Memory B cell (primary cell): ENCODE results near the gene LIM2.

ENCODE experiments used
- ATAC-seq: fragments of 150-1000 bp; cut with Tn5 transposase; 2 replicates; pipeline ENCODE4 v1.10.0; 2021; ENCODE audit warnings: low read depth, mild to moderate bottlenecking, moderate library complexity
- DNase-seq, 2 donors: peaks; one replicate each; pipeline ENCODE4 v3.0.0; 2022; ENCODE audit warnings: low spot score in 2 of 2
- H3K27ac Mint-ChIP-seq: one replicate; pipeline ENCODE4 v1.8.0; 2022; ENCODE audit warnings: mild to moderate bottlenecking, moderate library complexity, mixed read lengths
- H3K27me3 Mint-ChIP-seq: one replicate; pipeline ENCODE4 v1.8.0; 2022; ENCODE audit warnings: mixed read lengths
- H3K36me3 Mint-ChIP-seq: one replicate; pipeline ENCODE4 v1.8.0; 2022; ENCODE audit warnings: mild to moderate bottlenecking, mixed read lengths
- H3K4me1 Mint-ChIP-seq: one replicate; pipeline ENCODE4 v1.8.0; 2022; ENCODE audit warnings: mixed read lengths
- H3K4me3 Mint-ChIP-seq: one replicate; pipeline ENCODE4 v1.8.0; 2022; ENCODE audit warnings: mild to moderate bottlenecking, moderate library complexity, mixed read lengths
- H3K9me3 Mint-ChIP-seq: one replicate; pipeline ENCODE4 v1.8.0; 2022; ENCODE audit warnings: mixed read lengths

LIM2 gene

GRCh38 chr19:51382004-51382403, 5.8 kb downstream of the LIM2 start:
- H3K36me3 Mint-ChIP-seq, result peaks cover 5% of the 10 kb centered on the region
- H3K9me3 Mint-ChIP-seq, result no peaks in the 10 kb centered on the region
- DNase-seq (no peak), ATAC-seq (no peak)
- no peaks in the 10 kb centered on the region for H3K4me1 Mint-ChIP-seq
- no peak overlapping the region for H3K4me3 Mint-ChIP-seq
- H3K27ac Mint-ChIP-seq, result no peak overlapping the region
- H3K27me3 Mint-ChIP-seq, result no peaks in the 10 kb centered on the region

- peaks cover under 1% of the 10 kb centered on the region for H3K4me1 Mint-ChIP-seq
- H3K9me3 Mint-ChIP-seq, result no peaks in the 10 kb centered on the region
- ATAC-seq (no peak), DNase-seq (no peak)
- H3K4me3 Mint-ChIP-seq, result no peak overlapping the region
- H3K36me3 Mint-ChIP-seq, result peaks cover 5% of the 10 kb centered on the region
- H3K27ac Mint-ChIP-seq, result no peak overlapping the region
- no peaks in the 10 kb centered on the region for H3K27me3 Mint-ChIP-seq
Observed at GRCh38 chr19:51380379-51380778, 7.4 kb downstream of the LIM2 start.

GRCh38 chr19:51377422-51377821, 10.4 kb downstream of the LIM2 start:
- ATAC-seq (no peak), DNase-seq (no peak)
- H3K4me1 Mint-ChIP-seq, result peaks cover 8% of the 10 kb centered on the region
- no peak overlapping the region for H3K4me3 Mint-ChIP-seq
- no peaks in the 10 kb centered on the region for H3K27me3 Mint-ChIP-seq
- no peak overlapping the region for H3K27ac Mint-ChIP-seq
- no peaks in the 10 kb centered on the region for H3K9me3 Mint-ChIP-seq
- H3K36me3 Mint-ChIP-seq, result peaks cover 5% of the 10 kb centered on the region

- Mint-ChIP-seq H3K27ac (no peak overlapping the region), H3K4me1 (peaks cover 10% of the 10 kb centered on the region), H3K9me3 (no peaks in the 10 kb centered on the region), H3K27me3 (no peaks in the 10 kb centered on the region), H3K4me3 (no peak overlapping the region), H3K36me3 (peaks cover 3% of the 10 kb centered on the region)
- DNase-seq, result no peak
- ATAC-seq, result no peak
Observed at GRCh38 chr19:51375504-51376221, 12.1 kb downstream of the LIM2 start.

GRCh38 chr19:51372649-51373504, 14.9 kb downstream of the LIM2 start, which contains the start of gene NKG7:
Gene NKG7 (minus strand): TSS chr19:51372654. CDS start chr19:51372535, 119 bp downstream.
- DNase-seq, result no peak
- peaks cover 14% of the 10 kb centered on the region for H3K4me1 Mint-ChIP-seq

GRCh38 chr19:51372021-51372648, 15.6 kb downstream of the LIM2 start:
- no peak for ATAC-seq
- H3K36me3 Mint-ChIP-seq, result no peaks in the 10 kb centered on the region
- H3K27me3 Mint-ChIP-seq, result no peaks in the 10 kb centered on the region

More at GRCh38 chr19:51372649-51373504, 14.9 kb downstream of the LIM2 start, which contains the start of gene NKG7:
- no peaks in the 10 kb centered on the region for H3K27me3 Mint-ChIP-seq
- no peak for ATAC-seq
- H3K27ac Mint-ChIP-seq, result no peak within 1 kb of the TSS
- no peak within 1 kb of the TSS for H3K4me3 Mint-ChIP-seq
- no peaks in the 10 kb centered on the region for H3K9me3 Mint-ChIP-seq
- H3K36me3 Mint-ChIP-seq, result no peaks in the 10 kb centered on the region

GRCh38 chr19:51371186-51371690, 16.5 kb downstream of the LIM2 start:
- no peaks in the 10 kb centered on the region for H3K9me3 Mint-ChIP-seq
- DNase-seq (no peak), ATAC-seq (no peak)
- peaks cover 20% of the 10 kb centered on the region for H3K4me1 Mint-ChIP-seq
- H3K4me3 Mint-ChIP-seq, result no peak overlapping the region
- no peak overlapping the region for H3K27ac Mint-ChIP-seq
- H3K36me3 Mint-ChIP-seq, result no peaks in the 10 kb centered on the region
- H3K27me3 Mint-ChIP-seq, result no peaks in the 10 kb centered on the region

More at GRCh38 chr19:51372021-51372648, 15.6 kb downstream of the LIM2 start:
- Mint-ChIP-seq H3K27ac (no peak overlapping the region), H3K4me3 (no peak overlapping the region), H3K4me1 (peaks cover 14% of the 10 kb centered on the region), H3K9me3 (no peaks in the 10 kb centered on the region)
- DNase-seq, result no peak

GRCh38 chr19:51370230-51370629, 17.5 kb downstream of the LIM2 start:
- Mint-ChIP-seq H3K27ac (no peak overlapping the region), H3K36me3 (no peaks in the 10 kb centered on the region)

GRCh38 chr19:51368366-51369282, 19.1 kb downstream of the LIM2 start, which contains the start of gene CLDND2:
Gene CLDND2 (minus strand): TSS chr19:51369003. CDS start chr19:51368577, 426 bp downstream.
- peak within 1 kb of the TSS; percentile 96 for H3K27ac Mint-ChIP-seq
- ATAC-seq, result no peak
- no peaks in the 10 kb centered on the region for H3K9me3 Mint-ChIP-seq
- H3K36me3 Mint-ChIP-seq, result no peaks in the 10 kb centered on the region
- H3K4me1 Mint-ChIP-seq, result peaks cover 34% of the 10 kb centered on the region
- peak within 1 kb of the TSS; percentile 99 for H3K4me3 Mint-ChIP-seq
- H3K27me3 Mint-ChIP-seq, result no peaks in the 10 kb centered on the region
- DNase-seq, result no peak

More at GRCh38 chr19:51370230-51370629, 17.5 kb downstream of the LIM2 start:
- Mint-ChIP-seq H3K4me1 (peaks cover 24% of the 10 kb centered on the region), H3K4me3 (no peak overlapping the region), H3K9me3 (no peaks in the 10 kb centered on the region), H3K27me3 (no peaks in the 10 kb centered on the region)
- DNase-seq (no peak), ATAC-seq (no peak)

- no peaks in the 10 kb centered on the region for H3K9me3 Mint-ChIP-seq
- ATAC-seq, result peak; percentile 79
- no peaks in the 10 kb centered on the region for H3K36me3 Mint-ChIP-seq
- peak overlapping the region; percentile 96 for H3K27ac Mint-ChIP-seq
- peak overlapping the region; percentile 99 for H3K4me3 Mint-ChIP-seq
- DNase-seq, result peak; percentile 98 to 99
- H3K27me3 Mint-ChIP-seq, result no peaks in the 10 kb centered on the region
- H3K4me1 Mint-ChIP-seq, result peaks cover 37% of the 10 kb centered on the region
Observed at GRCh38 chr19:51367565-51368365, 20.0 kb downstream of the LIM2 start.

GRCh38 chr19:51367255-51367564, 20.6 kb downstream of the LIM2 start:
- DNase-seq (peak in 1 of 2 donors; percentile 54), ATAC-seq (no peak)
- Mint-ChIP-seq H3K27ac (peak overlapping the region; percentile 96), H3K4me3 (peak overlapping the region; percentile 99), H3K27me3 (no peaks in the 10 kb centered on the region), H3K9me3 (no peaks in the 10 kb centered on the region), H3K36me3 (no peaks in the 10 kb centered on the region), H3K4me1 (peaks cover 38% of the 10 kb centered on the region)

- no peaks in the 10 kb centered on the region for H3K36me3 Mint-ChIP-seq
- ATAC-seq, result peak; percentile 52
- H3K27ac Mint-ChIP-seq, result peak overlapping the region; percentile 96
- peaks cover 40% of the 10 kb centered on the region for H3K4me1 Mint-ChIP-seq
- H3K27me3 Mint-ChIP-seq, result no peaks in the 10 kb centered on the region
- no peaks in the 10 kb centered on the region for H3K9me3 Mint-ChIP-seq
- peak overlapping the region; percentile 99 for H3K4me3 Mint-ChIP-seq
- DNase-seq, result peak; percentile 77 to 85
Observed at GRCh38 chr19:51366389-51367254, 21.2 kb downstream of the LIM2 start.
